Lung (tissue), 12 donors: ENCODE data around the gene SPACA4. TPM values are rescaled to one million over a fixed set of nuclear protein-coding genes. Genes with fewer than 3 reads are reported as not detected.
"Not testable (repeated sequence)": the region's sequence is repeated elsewhere in the genome, so short reads cannot be mapped to it uniquely, and the experiment has no call there.

Experiments
- ATAC-seq: fragments of 200-7000 bp; cut with Tn5 transposase; one replicate; pipeline ENCODE4 v1.9.1; 2020; ENCODE audit warnings: moderate number of reproducible peaks; ENCODE audit not compliant: insufficient read depth, low FRiP score
- DNase-seq, 3 donors: peaks; one replicate each; pipeline ENCODE4 v3.0.0-alpha.2; 2013 to 2017
- H3K27ac ChIP-seq, 2 donors: one replicate each; pipeline ENCODE4 v1.5.1; 2013; ENCODE audit warnings: mild to moderate bottlenecking in 2 of 2, moderate library complexity in 2 of 2, control low read depth in 1 of 2, inconsistent platforms in 1 of 2, low read depth in 1 of 2, low read length in 1 of 2
- H3K27me3 ChIP-seq, 3 donors: one replicate each; pipeline ENCODE4 v1.5.1; 2013; ENCODE audit warnings: low read length in 2 of 3; ENCODE audit not compliant: control insufficient read depth in 3 of 3, insufficient read depth in 3 of 3
- H3K36me3 ChIP-seq, 4 donors: one replicate each; pipeline ENCODE4 v1.5.1; 2013; ENCODE audit warnings: low read length in 4 of 4, mild to moderate bottlenecking in 1 of 4, moderate library complexity in 1 of 4; ENCODE audit not compliant: control insufficient read depth in 4 of 4, insufficient read depth in 4 of 4
- H3K4me1 ChIP-seq, 5 donors: one replicate each; pipeline ENCODE4 v1.5.1; 2013; ENCODE audit warnings: low read length in 5 of 5, mild to moderate bottlenecking in 2 of 5, moderate library complexity in 1 of 5; ENCODE audit not compliant: control insufficient read depth in 5 of 5, insufficient read depth in 5 of 5
- H3K4me3 ChIP-seq: one replicate; pipeline ENCODE4 v1.5.1; 2013; ENCODE audit warnings: mild to moderate bottlenecking, control low read depth, moderate library complexity
- H3K9ac ChIP-seq, 2 donors: one replicate each; pipeline ENCODE4 v1.5.1; 2013; ENCODE audit warnings: low read length in 2 of 2, control low read depth in 1 of 2; ENCODE audit not compliant: insufficient read depth in 1 of 2
- H3K9me3 ChIP-seq, 4 donors: one replicate each; pipeline ENCODE4 v1.5.1; 2013; ENCODE audit warnings: low read length in 3 of 4, mild to moderate bottlenecking in 1 of 4, moderate library complexity in 1 of 4; ENCODE audit not compliant: control insufficient read depth in 4 of 4, insufficient read depth in 3 of 4
- CTCF ChIP-seq: IDR thresholded peaks from 2 replicates; pipeline ENCODE4 v1.5.1; 2012; ENCODE audit warnings: mild to moderate bottlenecking; ENCODE audit errors: control extremely low read depth, extremely low read depth
- WGBS, 2 donors: extraction: QIAGEN DNeasy Blood & Tissue Kit; methylation state at CpG; one replicate each; pipeline ENCODE4 v1.1.7; 2013; 5-methylcytosine and 5-hydroxymethylcytosine counted together
- polyA plus RNA-seq, 2 donors: library from polyadenylated mRNA; stranded (reverse); fragments of 200-250 nt; gene quantifications; one replicate each; pipeline ENCODE4 v1.2.1, GENCODE V29; 2013
- total RNA-seq, 2 donors: library from RNA; depleted of rRNA in 1 of 2; stranded (reverse); fragments of >200 nt in 1 of 2; gene quantifications; one replicate each; pipeline ENCODE4 v1.2.1, GENCODE V29; 2014 to 2021
- donor health status: control.
- donor health status: control.
- donor health status: Bipolar disorder and iron deficiency.
- donor health status: healthy.
- donor health status: DM: yes; HTN: yes; CAD: no.

SPACA4 gene
- total and polyA plus RNA-seq, 4 donors = 0.03 to 0.16 TPM; not detected in 2

- TF ChIP-seq CTCF = no peak
- peak in 2 of 3 donors; percentile 46 to 58 for DNase-seq
- no peaks in the 10 kb centered on the region for H3K27me3 ChIP-seq
- H3K9ac ChIP-seq = no peak overlapping the region
- H3K9me3 ChIP-seq = no peaks in the 10 kb centered on the region
- H3K4me1 ChIP-seq = peaks cover 3 to 28% (median 12%) of the 10 kb centered on the region in 5 donors
- peaks cover 0 to 15% (median 3%) of the 10 kb centered on the region in 4 donors for H3K36me3 ChIP-seq
- peak overlapping the region in 1 of 2 donors; percentile 79 for H3K27ac ChIP-seq
- WGBS, 2 donors = 68 to 72% methylated on average over 44 to 48 of the region's 48 CpGs
- H3K4me3 ChIP-seq = no peak overlapping the region
- no peak for ATAC-seq
Observed at GRCh38 chr19:48629599-48630295, 23.2 kb downstream of the SPACA4 start.

- peaks cover 0 to 15% (median 3%) of the 10 kb centered on the region in 4 donors for H3K36me3 ChIP-seq
Observed at GRCh38 chr19:48630296-48631063, 23.9 kb downstream of the SPACA4 start.

GRCh38 chr19:48631225-48631624 is 24.7 kb downstream of the SPACA4 start:
- no peak for TF ChIP-seq CTCF
- WGBS, 2 donors = 80 to 89% methylated on average over 3 of the region's 3 CpGs
- Histone ChIP-seq H3K9me3 (no peaks in the 10 kb centered on the region), H3K4me1 (peaks cover 3 to 35% (median 14%) of the 10 kb centered on the region in 5 donors), H3K4me3 (no peak overlapping the region), H3K27ac (peak overlapping the region; percentile 51 to 79), H3K9ac (no peak overlapping the region), H3K27me3 (no peaks in the 10 kb centered on the region), H3K36me3 (peaks cover 0 to 10% (median 3%) of the 10 kb centered on the region in 4 donors)
- ATAC-seq = no peak
- DNase-seq = no peak

More at GRCh38 chr19:48630296-48631063, 23.9 kb downstream of the SPACA4 start:
- peaks cover 3 to 28% (median 14%) of the 10 kb centered on the region in 5 donors for H3K4me1 ChIP-seq
- no peak overlapping the region for H3K4me3 ChIP-seq
- no peak overlapping the region for H3K9ac ChIP-seq
- peak; percentile 62 to 81 (median 70) for DNase-seq
- no peak for ATAC-seq
- H3K9me3 ChIP-seq = no peaks in the 10 kb centered on the region
- H3K27ac ChIP-seq = peak overlapping the region; percentile 51 to 79
- H3K27me3 ChIP-seq = no peaks in the 10 kb centered on the region
- WGBS, 2 donors = 29 to 38% methylated on average over 44 to 47 of the region's 47 CpGs
- no peak for TF ChIP-seq CTCF

GRCh38 chr19:48632286-48632685 is 25.7 kb downstream of the SPACA4 start:
- Histone ChIP-seq H3K4me1 (peaks cover 3 to 41% (median 14%) of the 10 kb centered on the region in 5 donors), H3K27ac (peak overlapping the region in 1 of 2 donors; percentile 46)
- ATAC-seq, H3K9me3 ChIP-seq, DNase-seq, H3K27me3 ChIP-seq, H3K36me3 ChIP-seq, H3K4me3 ChIP-seq, H3K9ac ChIP-seq: not testable (repeated sequence)
- WGBS, 2 donors = 90 to 91% methylated on average over 11 of the region's 11 CpGs
